K562 (cell line): ENCODE results near the gene UBE2B. TPM values are rescaled to one million over a fixed set of nuclear protein-coding genes. Genes with fewer than 3 reads are reported as not detected.
A peak's percentile ranks its signal among the peaks of the same experiment; 100 is the strongest.

Experiments
- CBX1 ChIP-seq: sonication (generic); IDR thresholded peaks from 2 replicates; pipeline ENCODE4 v1.6.1; 2016; ENCODE audit warnings: antibody characterized with exemption, low read depth, mild to moderate bottlenecking
- CEBPB ChIP-seq: fragments of 450-650 bp; IDR thresholded peaks from 2 replicates; pipeline ENCODE4 v1.6.1; 2016; ENCODE audit warnings: missing genetic modification characterization, missing compliant biosample characterization
- FOXA1 ChIP-seq: fragments of 450-650 bp; IDR thresholded peaks from 2 replicates; pipeline ENCODE4 v1.6.1; 2016; ENCODE audit warnings: mild to moderate bottlenecking, borderline replicate concordance
- GATAD2B ChIP-seq: fragments of 450-650 bp; IDR thresholded peaks from 2 replicates; pipeline ENCODE4 v1.6.1; 2017; ENCODE audit warnings: mild to moderate bottlenecking, borderline replicate concordance
- HMG20B ChIP-seq: fragments of 250-450 bp; sonication (Bioruptor Pico); IDR thresholded peaks from 2 replicates; pipeline ENCODE4 v1.5.0; 2021; ENCODE audit warnings: mild to moderate bottlenecking
- ID3 ChIP-seq, 2 experiments: fragments of 250-450 bp in 1 of 2; fragments of 450-650 bp in 1 of 2; sonication (Bioruptor Pico) in 1 of 2; IDR thresholded peaks; 2 replicates each; pipeline versions ENCODE4 v1.6.1 to v1.8.0; 2016 to 2021; ENCODE audit warnings: mild to moderate bottlenecking in 2 of 2, moderate library complexity in 2 of 2, missing compliant biosample characterization in 1 of 2, missing genetic modification characterization in 1 of 2
- KDM2B ChIP-seq: fragments of 250-450 bp; sonication (Bioruptor Pico); IDR thresholded peaks from 2 replicates; pipeline ENCODE4 v1.8.0; 2021; ENCODE audit warnings: mild to moderate bottlenecking, moderate library complexity
- MEIS2 ChIP-seq: fragments of 450-650 bp; IDR thresholded peaks from 2 replicates; pipeline ENCODE4 v1.6.1; 2014; ENCODE audit warnings: mild to moderate bottlenecking; ENCODE audit not compliant: partially characterized antibody
- MTA1 ChIP-seq: fragments of 450-650 bp; IDR thresholded peaks from 2 replicates; pipeline ENCODE4 v1.6.1; 2017; ENCODE audit warnings: borderline replicate concordance
- MTA3 ChIP-seq: fragments of 450-650 bp; formaldehyde crosslinking; IDR thresholded peaks from 2 replicates; pipeline ENCODE4 v1.6.1; 2017; ENCODE audit warnings: mild to moderate bottlenecking, borderline replicate concordance
- NCOR1 ChIP-seq: fragments of 450-650 bp; IDR thresholded peaks from 2 replicates; pipeline ENCODE4 v1.6.1; 2016; ENCODE audit warnings: mild to moderate bottlenecking, moderate library complexity
- NFRKB ChIP-seq: fragments of 450-650 bp; IDR thresholded peaks from 2 replicates; pipeline ENCODE4 v1.6.1; 2016; ENCODE audit warnings: low read depth
- PHF21A ChIP-seq: fragments of 450-650 bp; IDR thresholded peaks from 2 replicates; pipeline ENCODE4 v1.6.1; 2017; ENCODE audit warnings: low read depth, borderline replicate concordance
- POLR2AphosphoS2 ChIP-seq: IDR thresholded peaks from 2 replicates; pipeline ENCODE4 v1.6.1; 2012; ENCODE audit warnings: low read length, improper control_type of control experiment
- SIN3A ChIP-seq, 2 experiments: fragments of 150-350 bp in 1 of 2; IDR thresholded peaks; 2 replicates each; pipeline ENCODE4 v1.6.1; 2011 to 2016; ENCODE audit warnings: borderline replicate concordance in 2 of 2, low read depth in 2 of 2, low read length in 2 of 2, mild to moderate bottlenecking in 2 of 2, moderate library complexity in 2 of 2; ENCODE audit not compliant: control insufficient read depth in 1 of 2
- SOX6 ChIP-seq: fragments of 450-650 bp; IDR thresholded peaks from 2 replicates; pipeline ENCODE4 v1.6.1; 2014; ENCODE audit warnings: mild to moderate bottlenecking
- THRAP3 ChIP-seq: fragments of 450-650 bp; IDR thresholded peaks from 2 replicates; pipeline ENCODE4 v1.6.1; 2016; ENCODE audit warnings: mild to moderate bottlenecking, inconsistent platforms, borderline replicate concordance
- WHSC1 ChIP-seq: IDR thresholded peaks from one replicate; pipeline ENCODE4 v1.6.1; 2012; ENCODE audit warnings: low read length, control low read depth, inconsistent platforms
- ZNF318 ChIP-seq, 2 experiments: fragments of 450-650 bp; IDR thresholded peaks; 2 replicates each; pipeline ENCODE4 v1.6.1; 2016; ENCODE audit warnings: mild to moderate bottlenecking in 2 of 2, borderline replicate concordance in 1 of 2, low read depth in 1 of 2, moderate library complexity in 1 of 2
- polyA plus RNA-seq, 8 experiments: library from polyadenylated mRNA; depleted of rRNA in 4 of 8; stranded (reverse) in 5 of 8; unstranded in 3 of 8; fragments of >200 nt; fragmentation: Nextera tagmentation in 2 of 8; fragmentation: Illumina TruSeq in 1 of 8; extraction: Ambion mirVana in 2 of 8; extraction: Trizol in 1 of 8; gene quantifications; 2 replicates each; pipeline versions ENCODE4 v1.2.1 to v1.2.3, GENCODE V29; 2011 to 2014; ENCODE audit warnings: inconsistent platforms in 1 of 8, missing spikeins in 1 of 8
- total RNA-seq, 7 experiments: library from RNA; depleted of rRNA in 6 of 7; stranded (reverse); fragments of >200 nt in 6 of 7; fragmentation: Illumina TruSeq in 2 of 7; extraction: Trizol in 2 of 7; gene quantifications; 2 replicates each; pipeline versions ENCODE4 v1.2.1 to v1.2.3, GENCODE V29; 2011 to 2021; ENCODE audit warnings: low replicate concordance in 1 of 7

UBE2B gene
- total and polyA plus RNA-seq, 9 of the 15 experiments (the other 6 are each of a cell fraction or from before 2014, with no cell fraction given), result 13.1 to 198 (median 75.5) TPM

GRCh38 chr5:134370871-134371833 is at the start of gene UBE2B (continued):
- TF ChIP-seq ZNF318 (IDR thresholded peaks at IDR 0.05; ENCODE audit: borderline replicate concordance in 1 of 2, low read depth in 1 of 2) (peak in 1 of 2 experiments; percentile 91; a peak in 2 of 4 replicates), CEBPB (tag) (peak; percentile 93), WHSC1 (no peak), FOXA1 (no peak), SOX6 (peak; percentile 59; the same call in 1 of the 2 replicates), PHF21A (peak; percentile 72; the same call in 1 of the 2 replicates), SIN3A (IDR thresholded peaks at IDR 0.05; ENCODE audit: borderline replicate concordance in 2 of 2, control insufficient read depth in 1 of 2, low read depth in 2 of 2, low read length in 2 of 2) (peak; percentile 70 to 82; a peak in 2 of 4 replicates), HMG20B (CRISPR knock-in tag) (0 out of 2 replicates have a peak, but pooled peaks have one; percentile 54), MEIS2 (peak; percentile 50), ID3 (CRISPR knock-in tag; IDR thresholded peaks at IDR 0.05) (no peak), ID3 (tag; IDR thresholded peaks at IDR 0.05) (0 out of 2 replicates have a peak, but pooled peaks have one; percentile 75), MTA1 (no peak), MTA3 (peak; percentile 76), NFRKB (no peak), THRAP3 (no peak), CBX1 (peak; percentile 25; the same call in 1 of the 2 replicates), POLR2AphosphoS2 (no peak), GATAD2B (0 out of 2 replicates have a peak, but pooled peaks have one; percentile 15), KDM2B (no peak), NCOR1 (0 out of 2 replicates have a peak, but pooled peaks have one; percentile 67)
